ENCODE results near the gene DGKB.
A peak's percentile ranks its signal among the peaks of the same experiment; 100 is the strongest.

DGKB gene

GRCh38 chr7:14191686-14192098 is 710.9 kb downstream of the DGKB start:
- in situ Hi-C loops (cut with HindIII; ENCODE audit: low pct_ligation_motif_present, low pct_unique_long_range_greater_than_20kb, low sequenced_read_pairs), result no loop called here
- no peak for DNase-seq

- in situ Hi-C loops (cut with HindIII; ENCODE audit: low pct_ligation_motif_present, low pct_unique_long_range_greater_than_20kb, low sequenced_read_pairs), result no loop called here
- no peak for DNase-seq
Observed at GRCh38 chr7:14184292-14184864, 718.2 kb downstream of the DGKB start.

- no peak for DNase-seq
- in situ Hi-C loops (cut with HindIII; ENCODE audit: low pct_ligation_motif_present, low pct_unique_long_range_greater_than_20kb, low sequenced_read_pairs), result no loop called here
Observed at GRCh38 chr7:14179781-14180180, 722.8 kb downstream of the DGKB start.

GRCh38 chr7:14177876-14178275 is 724.7 kb downstream of the DGKB start:
- DNase-seq, result no peak
- in situ Hi-C loops (cut with HindIII; ENCODE audit: low pct_ligation_motif_present, low pct_unique_long_range_greater_than_20kb, low sequenced_read_pairs), result no loop called here

- in situ Hi-C loops (cut with HindIII; ENCODE audit: low pct_ligation_motif_present, low pct_unique_long_range_greater_than_20kb, low sequenced_read_pairs), result no loop called here
- DNase-seq, result no peak
Observed at GRCh38 chr7:14170872-14171271, 731.7 kb downstream of the DGKB start.

- no peak for DNase-seq
- in situ Hi-C loops (cut with HindIII; ENCODE audit: low pct_ligation_motif_present, low pct_unique_long_range_greater_than_20kb, low sequenced_read_pairs), result no loop called here
Observed at GRCh38 chr7:14158111-14158510, 744.4 kb downstream of the DGKB start.

GRCh38 chr7:14156436-14156835 is 746.1 kb downstream of the DGKB start:
- in situ Hi-C loops (cut with HindIII; ENCODE audit: low pct_ligation_motif_present, low pct_unique_long_range_greater_than_20kb, low sequenced_read_pairs), result no loop called here
- no peak for DNase-seq

- DNase-seq, result no peak
- in situ Hi-C loops (cut with HindIII; ENCODE audit: low pct_ligation_motif_present, low pct_unique_long_range_greater_than_20kb, low sequenced_read_pairs), result no loop called here
Observed at GRCh38 chr7:14148974-14149373, 753.6 kb downstream of the DGKB start.

GRCh38 chr7:14147532-14147931 is 755.0 kb downstream of the DGKB start:
- in situ Hi-C loops (cut with HindIII; ENCODE audit: low pct_ligation_motif_present, low pct_unique_long_range_greater_than_20kb, low sequenced_read_pairs), result no loop called here
- no peak for DNase-seq

GRCh38 chr7:14144538-14144937 is 758.0 kb downstream of the DGKB start:
- DNase-seq, result no peak
- in situ Hi-C loops (cut with HindIII; ENCODE audit: low pct_ligation_motif_present, low pct_unique_long_range_greater_than_20kb, low sequenced_read_pairs), result no loop called here

- no peak for DNase-seq
- in situ Hi-C loops (cut with HindIII; ENCODE audit: low pct_ligation_motif_present, low pct_unique_long_range_greater_than_20kb, low sequenced_read_pairs), result no loop called here
Observed at GRCh38 chr7:14144109-14144508, 758.4 kb downstream of the DGKB start.

- in situ Hi-C loops (cut with HindIII; ENCODE audit: low pct_ligation_motif_present, low pct_unique_long_range_greater_than_20kb, low sequenced_read_pairs), result no loop called here
- DNase-seq, result no peak
Observed at GRCh38 chr7:14137676-14138075, 764.9 kb downstream of the DGKB start.

GRCh38 chr7:14133752-14134151 is 768.8 kb downstream of the DGKB start:
- in situ Hi-C loops (cut with HindIII; ENCODE audit: low pct_ligation_motif_present, low pct_unique_long_range_greater_than_20kb, low sequenced_read_pairs), result no loop called here

GRCh38 chr7:14125998-14126397 is 776.6 kb downstream of the DGKB start:
- DNase-seq, result peak; percentile 23
- in situ Hi-C loops (cut with HindIII; ENCODE audit: low pct_ligation_motif_present, low pct_unique_long_range_greater_than_20kb, low sequenced_read_pairs), result no loop called here

More at GRCh38 chr7:14133752-14134151, 768.8 kb downstream of the DGKB start:
- DNase-seq, result no peak

- in situ Hi-C loops (cut with HindIII; ENCODE audit: low pct_ligation_motif_present, low pct_unique_long_range_greater_than_20kb, low sequenced_read_pairs), result no loop called here
- DNase-seq, result no peak
Observed at GRCh38 chr7:14124716-14125115, 777.8 kb downstream of the DGKB start.

GRCh38 chr7:14123923-14124322 is 778.6 kb downstream of the DGKB start:
- in situ Hi-C loops (cut with HindIII; ENCODE audit: low pct_ligation_motif_present, low pct_unique_long_range_greater_than_20kb, low sequenced_read_pairs), result no loop called here
- no peak for DNase-seq

- in situ Hi-C loops (cut with HindIII; ENCODE audit: low pct_ligation_motif_present, low pct_unique_long_range_greater_than_20kb, low sequenced_read_pairs), result no loop called here
- no peak for DNase-seq
Observed at GRCh38 chr7:14115701-14116100, 786.9 kb downstream of the DGKB start.

- in situ Hi-C loops (cut with HindIII; ENCODE audit: low pct_ligation_motif_present, low pct_unique_long_range_greater_than_20kb, low sequenced_read_pairs), result no loop called here
- no peak for DNase-seq
Observed at GRCh38 chr7:14104861-14105260, 797.7 kb downstream of the DGKB start.

- in situ Hi-C loops (cut with HindIII; ENCODE audit: low pct_ligation_motif_present, low pct_unique_long_range_greater_than_20kb, low sequenced_read_pairs), result no loop called here
- DNase-seq, result no peak
Observed at GRCh38 chr7:14096159-14096558, 806.4 kb downstream of the DGKB start.

GRCh38 chr7:14095233-14095950 is 807.2 kb downstream of the DGKB start:
- DNase-seq, result no peak
- in situ Hi-C loops (cut with HindIII; ENCODE audit: low pct_ligation_motif_present, low pct_unique_long_range_greater_than_20kb, low sequenced_read_pairs), result no loop called here

All from ACHN (cell line).